PC-3 (cell line): Measurements from ENCODE around the gene CENPF.

Source experiments
- CTCF ChIP-seq: fragments of 300-600 bp; sonication (generic); conservative IDR thresholded peaks from 2 replicates; pipeline ENCODE4 v1.5.1; 2017; ENCODE audit warnings: antibody characterized with exemption, low read depth, mild to moderate bottlenecking, low read length
- EZH2 ChIP-seq: fragments of 300-600 bp; sonication (generic); IDR thresholded peaks from one replicate; pipeline ENCODE4 v1.6.1; 2017; ENCODE audit warnings: antibody characterized with exemption, mild to moderate bottlenecking, low read length; ENCODE audit not compliant: unreplicated experiment
- EZH2phosphoT487 ChIP-seq: fragments of 300-600 bp; sonication (generic); IDR thresholded peaks from 2 replicates; pipeline ENCODE4 v1.6.1; 2018; ENCODE audit warnings: mild to moderate bottlenecking, antibody characterized with exemption, low read length, borderline replicate concordance

DNA sequence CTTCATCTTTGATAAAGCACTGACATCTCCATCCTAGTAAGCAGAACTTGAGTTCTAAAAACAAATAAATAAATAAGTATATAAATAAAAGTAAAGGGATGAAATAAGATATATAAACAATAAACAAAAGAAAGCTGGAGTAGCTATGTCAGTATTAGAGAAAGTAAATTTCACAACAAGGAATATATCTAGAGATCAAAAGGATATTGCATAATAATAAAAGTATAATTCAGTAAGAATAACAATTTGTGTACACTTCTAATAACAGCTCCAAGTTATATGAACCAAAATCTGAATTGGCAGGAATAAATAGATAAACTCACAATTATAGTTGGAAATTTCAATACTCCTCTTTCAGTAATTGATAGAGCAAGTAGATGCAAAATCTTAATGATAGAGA, 9.8 kb upstream of the CENPF start:
- TF ChIP-seq CTCF (no peak), EZH2 (no peak), EZH2phosphoT487 (no peak)
